CD4-positive, alpha-beta T cell treated with Interleukin-2 at 100 ng/mL for 4 hours (primary cell): Measurements from ENCODE around the gene COBLL1.
"Not testable (repeated sequence)": the region's sequence is repeated elsewhere in the genome, so short reads cannot be mapped to it uniquely, and the experiment has no call there.

Experiments used
- DNase-seq: peaks from one replicate; pipeline ENCODE4 v3.0.0-alpha.2; 2020; ENCODE audit warnings: low spot score

The COBLL1 gene

DNA sequence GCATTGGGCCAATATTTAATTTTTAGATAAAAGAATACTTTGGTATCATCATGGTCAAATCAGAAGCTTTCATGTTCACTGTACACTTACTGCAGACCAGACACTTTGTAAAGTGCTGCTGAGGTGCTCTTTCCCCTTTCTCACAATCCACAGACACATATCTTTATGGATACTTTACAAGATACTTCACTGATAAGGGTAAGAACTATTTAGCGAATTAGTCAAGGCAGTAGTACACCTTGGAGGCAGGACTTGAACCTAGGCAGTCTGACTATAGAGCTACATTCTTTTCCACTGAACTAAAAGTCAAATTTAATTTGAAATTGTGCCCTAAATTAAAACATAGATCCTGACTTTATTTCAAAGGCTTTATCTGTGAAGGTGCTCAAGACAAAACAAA is 60.2 kb downstream of the COBLL1 start:
- DNase-seq: no peak

DNA sequence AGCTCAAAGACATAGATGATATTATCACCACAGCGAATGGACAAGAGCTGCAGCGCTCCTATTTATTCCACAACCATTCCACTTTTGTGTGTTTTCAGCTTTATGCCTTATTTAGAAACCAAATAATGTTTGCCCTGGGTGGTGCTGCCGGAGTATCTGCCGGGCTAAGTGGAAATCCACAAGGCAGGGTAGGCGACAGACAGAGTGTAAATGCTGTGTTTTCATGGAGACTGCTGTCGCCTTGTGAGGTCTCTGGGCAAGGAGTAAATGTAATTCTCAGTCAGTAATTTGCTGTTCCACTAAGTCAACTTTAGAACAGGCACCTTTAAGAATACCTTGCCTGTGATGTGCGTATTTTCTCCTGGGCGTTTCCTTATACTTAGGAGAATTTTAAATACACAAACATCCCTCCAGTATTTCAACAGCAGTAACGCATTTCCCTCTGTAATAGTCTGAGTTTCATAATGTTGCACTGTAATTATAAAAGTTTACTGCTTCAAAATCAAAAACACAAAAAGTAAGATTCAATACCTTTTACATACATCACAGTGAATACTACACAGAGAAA is 60.9 kb downstream of the COBLL1 start:
- DNase-seq: no peak

DNA sequence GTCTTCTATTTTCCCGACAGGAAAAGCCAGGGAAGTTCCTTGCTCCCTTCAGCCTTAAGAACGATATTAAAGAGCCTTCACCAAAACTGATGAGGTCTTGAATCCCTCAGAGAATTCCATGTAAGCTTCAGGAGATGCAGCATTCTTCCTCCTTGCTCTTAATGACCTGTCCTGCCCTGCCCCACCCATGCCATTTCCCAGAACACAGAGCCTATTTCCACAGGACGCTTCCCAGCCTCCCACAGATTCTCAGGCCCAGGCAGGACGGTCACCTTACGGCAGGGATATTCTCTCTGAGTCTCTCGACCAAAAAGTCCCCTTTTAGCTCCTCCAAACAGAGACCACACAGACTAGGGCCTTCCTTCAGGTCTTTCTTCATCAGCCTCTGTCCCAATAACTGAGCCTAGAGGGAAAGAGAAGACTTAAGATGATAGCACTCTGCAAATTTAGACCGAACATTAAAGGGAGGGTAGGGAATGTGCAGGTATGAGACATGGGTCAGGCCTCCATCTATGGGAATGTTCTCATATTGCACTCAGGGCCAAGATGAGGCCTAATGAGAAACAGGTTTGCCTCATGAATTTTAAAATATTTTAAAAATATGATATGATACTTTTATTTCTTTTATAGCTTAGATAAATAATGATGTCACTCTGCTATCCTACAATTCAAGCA is 62.1 kb downstream of the COBLL1 start:
- DNase-seq: no peak

DNA sequence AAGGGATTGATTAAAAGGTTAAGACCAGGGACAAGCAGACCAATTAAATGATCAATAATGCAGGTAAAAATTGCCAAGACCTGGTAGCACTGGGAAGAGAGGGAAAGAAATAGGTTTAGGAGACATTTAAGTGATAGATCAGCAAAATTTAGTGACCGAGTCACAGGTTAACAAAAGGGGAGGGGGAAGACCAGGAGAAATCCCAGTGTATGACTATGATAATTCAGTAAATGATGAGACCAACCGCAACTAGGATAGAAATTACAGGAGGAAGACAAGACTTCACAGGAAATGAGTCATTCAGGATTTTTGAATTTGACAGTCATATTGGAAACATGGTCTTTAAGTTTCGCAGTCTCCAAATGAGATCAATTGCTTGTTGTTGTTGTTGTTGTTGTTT is 62.9 kb downstream of the COBLL1 start:
- no peak for DNase-seq

DNA sequence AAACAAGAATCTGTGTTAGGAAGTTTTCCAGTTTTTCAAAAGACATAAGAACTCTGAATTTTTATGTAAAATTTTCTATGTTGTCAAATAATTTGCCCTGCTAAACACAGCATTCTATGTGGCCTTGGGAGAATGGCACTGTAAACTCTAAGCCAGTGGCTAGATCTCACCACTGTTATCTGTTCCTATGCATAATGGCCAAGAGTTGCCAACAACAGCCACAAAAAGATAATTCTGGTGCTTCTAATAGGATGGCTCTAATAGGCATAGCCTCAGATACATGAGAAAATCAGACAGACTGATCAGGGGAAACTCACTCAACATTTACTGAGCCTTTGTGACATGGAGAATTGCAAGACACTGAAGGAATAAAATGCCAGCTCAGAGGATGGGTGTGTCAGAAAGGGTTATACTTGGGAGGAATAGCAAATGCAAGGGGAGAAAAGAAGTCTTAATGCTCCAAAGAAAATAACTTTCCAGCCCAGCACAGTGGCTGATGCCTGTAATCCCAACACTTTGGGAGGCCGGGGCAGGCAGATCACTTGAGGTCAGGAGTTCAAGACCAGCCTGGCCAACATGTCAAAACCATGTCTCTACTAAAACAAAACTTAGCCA is 63.7 kb downstream of the COBLL1 start:
- no peak for DNase-seq

DNA sequence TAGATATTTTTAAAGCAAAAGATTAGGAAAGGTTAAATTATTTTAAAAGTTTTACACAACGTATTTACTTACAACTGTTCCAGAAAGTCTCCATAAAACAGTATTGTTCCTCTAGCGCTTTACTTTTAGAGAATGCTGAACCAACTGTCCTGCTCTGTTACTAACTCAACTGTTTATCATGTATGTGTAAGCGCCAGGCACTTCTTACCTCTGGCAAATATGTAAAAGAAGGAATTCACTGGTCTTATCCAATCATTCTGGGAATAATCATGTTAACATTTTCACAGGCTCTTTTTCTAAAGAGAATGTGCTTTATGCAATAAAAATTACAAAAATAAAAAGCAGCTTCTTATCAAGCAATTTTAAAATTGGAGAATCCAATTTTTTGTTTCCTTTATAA is 68.0 kb downstream of the COBLL1 start:
- no peak for DNase-seq

DNA sequence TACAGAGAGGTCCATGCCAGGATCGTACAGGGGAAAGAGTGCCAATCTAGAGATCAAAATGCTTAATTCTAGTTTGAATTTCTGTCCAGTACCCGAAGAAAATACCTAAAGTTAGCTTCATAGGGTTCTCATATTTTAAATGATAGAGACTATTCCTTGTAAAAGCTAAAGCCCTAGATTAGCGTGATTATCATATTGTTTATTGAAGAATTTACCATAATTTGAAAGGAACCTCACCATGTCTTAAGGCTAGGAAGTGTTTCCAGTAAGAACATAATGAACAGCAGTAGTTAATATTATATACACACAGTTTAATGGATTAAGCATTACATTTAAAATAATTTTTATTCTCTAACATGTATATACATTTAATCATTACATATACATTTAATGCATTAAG is 68.5 kb downstream of the COBLL1 start:
- no peak for DNase-seq

DNA sequence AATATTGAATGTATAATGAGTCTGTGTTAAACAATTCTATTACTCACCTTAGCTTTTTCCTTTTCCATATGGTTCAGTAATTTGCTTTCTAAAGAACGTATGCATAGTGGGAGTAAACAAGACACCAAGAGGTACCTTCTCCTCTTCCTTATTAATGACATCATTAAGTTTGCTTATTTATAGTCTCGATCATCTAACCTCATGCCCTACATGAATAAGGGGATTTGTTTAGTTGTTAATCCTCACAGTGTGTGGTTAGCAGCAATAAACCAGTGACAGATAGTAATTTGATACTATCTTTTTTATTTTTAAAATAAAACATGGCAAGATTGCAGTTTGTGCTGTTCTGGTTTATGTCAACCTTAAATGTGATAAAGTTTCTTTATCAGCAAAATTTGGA is 69.7 kb downstream of the COBLL1 start:
- no peak for DNase-seq

DNA sequence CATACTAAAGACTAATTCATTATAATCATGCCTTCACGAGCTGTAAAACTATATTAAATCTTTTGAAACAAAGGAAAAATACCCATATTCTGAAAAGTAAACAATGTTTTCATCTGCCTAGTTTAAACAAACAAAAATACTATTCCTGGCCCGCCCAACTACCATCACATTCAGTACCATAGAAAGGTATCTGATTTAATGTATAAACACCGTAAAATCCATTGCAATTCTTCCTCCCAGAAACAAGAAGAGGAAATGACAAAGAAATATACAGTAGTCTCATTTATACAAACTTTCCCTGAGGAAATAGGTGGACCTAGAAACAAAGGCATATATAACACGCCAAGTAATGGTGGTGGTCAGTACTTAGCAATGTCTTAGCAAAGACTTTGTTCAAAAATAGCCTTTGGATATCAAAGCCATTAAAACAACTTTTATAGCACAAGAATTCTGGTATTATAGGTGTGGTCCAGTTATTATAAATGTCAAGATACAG is 71.2 kb downstream of the COBLL1 start:
- DNase-seq: no peak

DNA sequence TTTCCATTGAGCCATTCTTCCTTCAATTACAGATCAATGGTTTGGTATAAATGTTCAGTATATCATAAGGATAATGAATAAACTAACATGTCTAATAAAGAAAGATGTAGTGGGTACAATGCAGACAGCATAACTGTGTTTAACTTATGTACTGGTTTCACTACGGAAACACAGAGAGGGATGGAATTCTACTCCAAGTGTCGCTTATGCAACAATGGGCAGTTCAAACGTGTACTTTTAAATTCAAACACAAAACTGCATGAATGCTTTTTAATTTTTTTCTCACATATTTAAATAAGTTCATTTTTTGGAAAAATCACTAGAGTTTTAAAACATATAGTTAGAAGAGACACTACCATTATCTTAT is 74.7 kb downstream of the COBLL1 start:
- DNase-seq: no peak

DNA sequence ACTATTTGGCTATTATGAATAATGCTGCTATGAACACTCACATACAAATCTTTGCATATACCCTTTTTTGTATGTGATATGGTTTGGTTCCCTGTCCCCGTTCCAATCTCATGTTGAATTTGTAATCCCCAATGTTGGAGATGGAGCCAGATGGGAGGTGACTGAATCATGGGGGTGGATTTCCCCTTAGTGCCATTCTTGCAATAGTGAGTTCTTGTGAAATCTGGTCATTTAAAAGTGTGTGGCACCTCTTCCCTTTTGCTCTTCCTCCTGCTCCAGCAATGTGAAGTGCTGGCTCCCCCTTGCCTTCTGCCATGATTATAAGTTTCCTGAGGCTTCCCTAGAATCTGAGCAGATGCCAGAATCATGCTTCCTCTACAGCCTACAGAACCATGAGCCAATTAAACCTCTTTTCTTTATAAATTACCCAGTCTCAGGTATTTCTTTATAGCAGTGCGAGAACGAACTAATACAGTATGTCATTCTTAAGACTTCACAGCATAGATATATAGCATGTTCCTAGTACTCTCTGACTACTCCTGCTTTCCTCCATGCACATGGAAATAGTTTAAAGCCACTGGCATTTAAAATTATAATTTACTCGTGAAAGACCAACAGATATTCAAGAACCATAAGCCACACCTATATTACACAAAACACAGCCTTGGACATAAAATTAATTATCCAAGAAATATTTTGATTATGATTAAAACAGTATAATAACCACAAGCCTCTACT is 75.2 kb downstream of the COBLL1 start:
- DNase-seq: no peak

DNA sequence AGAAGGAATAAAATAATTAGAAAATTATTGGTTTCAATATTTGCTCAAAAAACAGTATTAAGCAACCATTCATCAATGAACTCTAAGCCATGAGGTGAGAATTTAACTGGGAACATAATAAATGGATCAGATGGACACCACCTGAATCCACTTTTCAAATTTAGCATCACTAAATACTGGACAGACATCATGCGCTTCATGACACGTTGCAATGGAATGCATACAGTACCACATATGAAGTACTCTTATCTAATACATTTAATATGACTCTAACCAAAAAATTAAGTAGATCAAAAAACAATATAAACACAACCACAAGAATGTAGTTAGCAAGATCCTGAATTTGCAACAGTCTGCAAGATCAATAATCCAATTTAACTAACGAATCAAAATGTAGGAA is 76.6 kb downstream of the COBLL1 start:
- no peak for DNase-seq

DNA sequence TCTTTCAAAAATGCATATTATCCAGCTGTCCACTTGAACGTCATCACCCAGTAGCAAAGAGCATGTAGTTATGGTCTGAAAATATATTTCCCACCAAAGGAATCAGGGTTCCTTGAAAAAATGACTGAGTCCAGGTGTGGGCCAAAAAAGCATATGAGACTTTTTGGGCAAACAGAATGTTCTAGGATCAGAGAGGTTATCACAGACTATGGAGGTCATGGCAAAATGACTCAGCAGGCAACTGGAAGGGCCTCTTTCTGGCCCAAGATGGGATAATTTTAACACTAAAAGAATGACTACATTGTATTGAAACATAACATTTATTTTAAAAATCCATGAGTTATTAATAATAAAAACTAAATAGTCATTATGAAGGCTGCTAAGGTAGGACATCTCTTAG is 77.1 kb downstream of the COBLL1 start:
- DNase-seq: no peak

DNA sequence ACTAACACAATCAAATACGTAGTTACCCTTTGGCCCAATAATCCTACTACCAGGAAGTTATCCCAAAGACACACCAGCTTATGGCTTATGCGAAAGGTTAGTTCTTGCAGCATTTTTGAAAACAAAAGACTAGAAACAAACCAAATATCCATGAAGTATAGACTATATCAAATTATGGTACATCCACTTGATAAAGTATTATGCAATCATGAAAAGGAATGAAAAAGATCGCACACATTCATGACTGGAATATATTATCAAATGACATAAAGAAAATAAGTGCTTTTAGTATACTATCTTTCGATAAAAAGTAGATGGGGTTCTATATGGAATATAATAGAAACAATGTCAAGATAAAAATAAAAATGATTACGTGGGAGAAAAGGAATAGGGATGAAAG is 78.2 kb downstream of the COBLL1 start:
- DNase-seq: no peak

DNA sequence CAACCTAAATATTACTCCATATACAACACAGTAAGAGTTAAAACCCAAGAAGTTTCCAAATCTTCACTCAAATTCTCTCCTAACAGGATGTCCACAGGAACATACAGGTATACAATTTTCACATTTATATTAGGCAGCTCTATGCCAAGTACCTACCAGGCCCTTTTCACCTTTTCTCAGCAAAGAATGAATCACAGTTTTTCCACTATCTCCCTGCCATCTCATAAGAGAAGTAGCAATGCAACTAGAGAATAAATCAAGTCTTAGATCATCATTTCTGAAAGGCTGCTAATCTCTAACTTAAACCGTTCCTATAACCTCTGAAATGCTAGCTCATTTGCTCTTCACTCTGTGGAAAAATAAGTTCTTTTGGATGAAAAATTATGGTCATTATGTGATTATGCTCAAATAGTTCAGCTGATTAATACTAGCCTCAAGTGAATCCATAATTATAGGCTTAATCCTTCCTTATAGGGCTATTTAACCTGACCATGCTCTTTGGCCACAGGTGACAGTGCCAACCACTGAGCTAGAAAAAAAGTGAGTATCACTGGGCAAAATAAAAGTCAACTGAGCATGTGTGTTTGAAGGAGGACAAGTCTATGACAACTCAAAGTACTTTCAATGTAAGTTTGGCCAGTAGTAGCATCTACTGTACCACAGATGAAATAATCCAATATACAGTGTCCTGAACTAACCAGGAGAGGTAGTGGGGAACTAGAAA is 79.7 kb downstream of the COBLL1 start:
- DNase-seq: no peak

DNA sequence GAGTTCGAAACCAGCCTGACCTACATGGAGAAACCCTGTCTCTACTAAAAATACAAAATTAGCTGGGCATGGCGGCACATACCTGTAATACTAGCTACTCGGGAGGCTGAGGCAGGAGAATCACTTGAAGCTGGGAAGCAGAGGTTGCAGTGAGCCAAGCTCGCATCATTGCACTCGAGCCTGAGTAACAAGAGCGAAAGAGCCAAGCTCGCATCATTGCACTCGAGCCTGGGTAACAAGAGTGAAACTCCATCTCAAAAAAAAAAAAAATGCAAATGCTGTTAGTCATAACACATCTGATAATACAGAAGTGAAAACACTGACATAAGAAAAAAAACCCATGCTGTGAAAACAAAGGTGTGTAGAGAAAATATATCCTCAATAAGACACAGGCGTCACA is 80.4 kb downstream of the COBLL1 start:
- not testable (repeated sequence) for DNase-seq

DNA sequence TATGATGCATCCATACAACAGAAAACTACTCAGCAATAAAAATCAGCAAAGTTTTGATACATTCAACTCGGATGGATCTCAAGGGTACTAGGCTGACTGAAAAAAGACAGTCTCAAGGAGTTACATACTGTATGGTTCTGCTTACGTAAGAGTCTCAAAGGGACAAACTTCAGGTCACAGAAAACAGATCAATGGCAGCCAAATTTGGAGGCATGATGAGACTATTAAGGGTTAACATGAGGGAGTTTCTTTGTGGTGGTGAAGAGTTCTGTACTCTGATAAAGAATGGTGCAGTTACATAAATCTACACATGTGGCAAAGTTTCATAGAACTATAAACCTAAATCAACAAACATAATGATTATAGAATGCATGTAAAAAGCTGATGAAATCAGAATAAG is 81.4 kb downstream of the COBLL1 start:
- no peak for DNase-seq

DNA sequence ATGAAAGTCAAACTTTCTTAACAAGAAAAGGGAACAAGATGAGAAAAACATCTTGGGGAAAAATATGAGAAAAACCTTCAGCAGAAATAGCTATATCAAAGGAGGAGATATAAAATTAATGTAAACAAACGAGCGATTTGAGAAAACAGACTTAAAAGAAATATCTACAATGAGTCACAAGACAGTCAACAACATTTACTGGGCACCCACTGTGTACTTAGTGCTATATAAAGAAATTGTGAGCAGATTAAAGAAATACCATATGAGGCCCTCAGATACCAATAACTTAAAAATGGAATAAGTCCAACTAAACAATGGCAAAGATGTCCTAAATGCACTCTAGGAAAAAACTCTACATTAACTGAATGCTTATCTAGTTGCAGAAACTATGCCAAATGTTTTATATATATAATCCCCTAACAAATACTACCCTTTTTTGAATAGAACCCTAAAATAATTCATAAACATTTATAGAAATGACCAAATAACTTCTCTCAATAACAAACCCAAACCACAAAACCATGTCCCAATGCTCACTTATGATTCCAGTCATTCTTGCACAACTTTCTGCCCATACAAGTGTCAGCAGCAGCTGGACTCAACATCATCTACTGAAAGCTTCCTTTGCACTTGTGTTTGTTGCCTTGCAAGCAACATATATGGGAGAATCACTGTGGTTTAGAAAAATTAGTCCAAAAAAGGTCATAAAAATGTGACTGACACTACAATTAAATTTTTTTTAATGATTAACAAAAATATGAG is 83.5 kb downstream of the COBLL1 start:
- no peak for DNase-seq

DNA sequence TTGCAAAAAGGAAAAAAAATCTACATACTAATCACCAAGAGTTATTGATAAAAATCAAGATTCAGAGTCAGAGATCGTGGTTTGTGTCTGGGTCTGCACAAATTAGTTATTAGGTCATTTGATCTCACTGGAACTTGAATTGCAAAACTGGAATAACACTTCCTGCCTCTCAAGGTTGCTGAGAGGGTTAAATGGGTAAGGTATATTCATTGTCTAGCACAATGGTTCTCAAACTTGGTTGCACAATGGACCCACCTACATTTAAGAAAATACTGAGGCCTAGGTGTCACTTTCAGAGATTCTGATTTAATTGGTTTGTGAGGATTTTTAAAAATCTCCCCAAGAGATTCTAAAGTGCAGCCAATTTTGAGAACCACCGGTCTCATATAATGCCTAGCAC is 84.8 kb downstream of the COBLL1 start:
- DNase-seq: no peak

DNA sequence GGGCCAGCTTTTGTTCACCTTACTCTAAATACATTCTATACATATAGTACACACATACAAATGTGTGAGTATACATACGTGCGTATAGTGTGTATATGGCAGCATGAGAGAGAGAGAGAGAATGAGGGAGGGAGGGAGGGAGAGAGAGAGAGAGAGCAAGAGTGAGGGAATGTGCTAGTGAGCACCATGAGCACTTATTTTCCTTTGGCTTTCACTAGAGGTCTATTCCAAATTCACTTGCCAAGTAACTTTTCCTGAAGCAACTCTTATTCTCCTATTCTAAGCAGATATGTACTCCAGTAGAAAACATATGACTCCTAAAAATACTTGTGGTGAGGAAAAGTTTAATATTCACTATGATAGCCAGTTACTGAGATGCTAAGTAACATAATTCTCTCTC is 85.7 kb downstream of the COBLL1 start:
- DNase-seq: no peak
